Smooth muscle cell (in vitro differentiated cells): ENCODE results near the gene IFNLR1. TPM values are rescaled to one million over a fixed set of nuclear protein-coding genes. Genes with fewer than 3 reads are reported as not detected.

Experiments used
- DNase-seq: peaks from one replicate; lab custom pipeline; 2025; ENCODE audit not compliant: unreplicated experiment; lab: John Stamatoyannopoulos, UW
- H2AFZ ChIP-seq: fragments of 200-600 bp; sonication (generic); 2 replicates; pipeline ENCODE4 v1.6.0; 2016; ENCODE audit warnings: antibody characterized with exemption, low read depth, mild to moderate bottlenecking
- H3F3A ChIP-seq: fragments of 200-600 bp; sonication (generic); 2 replicates; pipeline ENCODE4 v1.6.0; 2017; ENCODE audit warnings: antibody characterized with exemption, low read depth
- H3K27ac ChIP-seq: fragments of 200-600 bp; sonication (generic); 2 replicates; pipeline ENCODE4 v1.5.1; 2016; ENCODE audit warnings: low read depth, mild to moderate bottlenecking
- H3K27me3 ChIP-seq: fragments of 200-600 bp; sonication (generic); 2 replicates; pipeline ENCODE4 v1.6.1; 2016; ENCODE audit warnings: low read depth, mild to moderate bottlenecking
- H3K36me3 ChIP-seq: fragments of 200-600 bp; sonication (generic); 2 replicates; pipeline ENCODE4 v1.5.1; 2016; ENCODE audit warnings: low read depth
- H3K4me1 ChIP-seq: fragments of 200-600 bp; sonication (generic); 2 replicates; pipeline ENCODE4 v1.5.1; 2016; ENCODE audit warnings: low read depth
- H3K4me2 ChIP-seq: fragments of 200-600 bp; sonication (generic); 2 replicates; pipeline ENCODE4 v1.6.0; 2016; ENCODE audit warnings: mild to moderate bottlenecking
- H3K4me3 ChIP-seq: fragments of 200-600 bp; sonication (generic); 2 replicates; pipeline ENCODE4 v1.5.1; 2016; ENCODE audit warnings: mild to moderate bottlenecking
- H3K79me2 ChIP-seq: fragments of 200-600 bp; sonication (generic); 2 replicates; pipeline ENCODE4 v1.6.0; 2016; ENCODE audit warnings: low read depth, mild to moderate bottlenecking
- H3K9ac ChIP-seq: fragments of 200-600 bp; sonication (generic); 2 replicates; pipeline ENCODE4 v1.6.0; 2016; ENCODE audit warnings: low read depth
- H3K9me3 ChIP-seq: fragments of 200-600 bp; sonication (generic); replicated peaks from 2 replicates; pipeline ENCODE4 v1.5.1; 2016; ENCODE audit warnings: low read depth
- H4K20me1 ChIP-seq: fragments of 200-600 bp; sonication (generic); 2 replicates; pipeline ENCODE4 v1.6.0; 2016; ENCODE audit warnings: low read depth
- CTCF ChIP-seq: fragments of 200-600 bp; sonication (generic); IDR thresholded peaks from 2 replicates; pipeline ENCODE4 v1.5.1; 2017; ENCODE audit warnings: borderline replicate concordance, mild to moderate bottlenecking, antibody characterized with exemption; ENCODE audit not compliant: insufficient read depth, poor library complexity, severe bottlenecking
- WGBS: methylation state at CpG from one replicate; pipeline ENCODE4 v1.1.7; 2016; ENCODE audit warnings: low lambda C conversion rate; 5-methylcytosine and 5-hydroxymethylcytosine counted together
- polyA plus RNA-seq: library from polyadenylated mRNA; unstranded; fragments of >200 nt; fragmentation: Nextera tagmentation; extraction: Ambion mirVana; gene quantifications from 2 replicates; pipeline ENCODE4 v1.2.1, GENCODE V29; 2016
- total RNA-seq: library from RNA; depleted of rRNA; stranded (reverse); fragments of >200 nt; gene quantifications from 2 replicates; pipeline ENCODE4 v1.2.3, GENCODE V29; 2014

The IFNLR1 gene
- total and polyA plus RNA-seq, 2 experiments from 2014 or later = 0.25 to 0.67 TPM

GRCh38 chr1:24119859-24120756 is 67.0 kb downstream of the IFNLR1 start:
- Histone ChIP-seq H3K27ac (peak overlapping the region; percentile 16), H3K36me3 (no peaks in the 10 kb centered on the region), H3K9me3 (no peaks in the 10 kb centered on the region)

GRCh38 chr1:24119489-24119858 is 67.6 kb downstream of the IFNLR1 start:
- no peaks in the 10 kb centered on the region for H3K4me1 ChIP-seq
- H3K27ac ChIP-seq = no peak overlapping the region
- no peaks in the 10 kb centered on the region for H3K36me3 ChIP-seq
- no peak overlapping the region for H2AFZ ChIP-seq
- no peaks in the 10 kb centered on the region for H4K20me1 ChIP-seq
- no peak overlapping the region for H3K4me2 ChIP-seq
- H3K4me3 ChIP-seq = no peak overlapping the region
- DNase-seq = no peak
- no peaks in the 10 kb centered on the region for H3F3A ChIP-seq
- WGBS = 86% methylated on average over 5 of the region's 5 CpGs
- TF ChIP-seq CTCF = no peak
- no peaks in the 10 kb centered on the region for H3K27me3 ChIP-seq
- H3K9ac ChIP-seq = no peak overlapping the region
- no peaks in the 10 kb centered on the region for H3K79me2 ChIP-seq
- H3K9me3 ChIP-seq = no peaks in the 10 kb centered on the region

More at GRCh38 chr1:24119859-24120756, 67.0 kb downstream of the IFNLR1 start:
- H4K20me1 ChIP-seq = no peaks in the 10 kb centered on the region
- 60% methylated on average over 17 of the region's 17 CpGs for WGBS
- no peaks in the 10 kb centered on the region for H3F3A ChIP-seq
- no peak overlapping the region for H2AFZ ChIP-seq
- H3K27me3 ChIP-seq = no peaks in the 10 kb centered on the region
- no peak for TF ChIP-seq CTCF
- no peaks in the 10 kb centered on the region for H3K4me1 ChIP-seq
- H3K4me2 ChIP-seq = peak overlapping the region; percentile 11
- H3K4me3 ChIP-seq = no peak overlapping the region
- H3K9ac ChIP-seq = no peak overlapping the region
- H3K79me2 ChIP-seq = no peaks in the 10 kb centered on the region
- no peak for DNase-seq

GRCh38 chr1:24118410-24119242 is 68.5 kb downstream of the IFNLR1 start:
- H3K36me3 ChIP-seq = no peaks in the 10 kb centered on the region
- no peak overlapping the region for H3K9ac ChIP-seq
- TF ChIP-seq CTCF = no peak
- no peak overlapping the region for H3K4me2 ChIP-seq
- no peak for DNase-seq
- H4K20me1 ChIP-seq = no peaks in the 10 kb centered on the region
- H3K4me1 ChIP-seq = no peaks in the 10 kb centered on the region
- H3K79me2 ChIP-seq = no peaks in the 10 kb centered on the region
- no peaks in the 10 kb centered on the region for H3K27me3 ChIP-seq
- H3K27ac ChIP-seq = peak overlapping the region; percentile 7
- no peaks in the 10 kb centered on the region for H3K9me3 ChIP-seq
- no peaks in the 10 kb centered on the region for H3F3A ChIP-seq
- H2AFZ ChIP-seq = no peak overlapping the region
- no peak overlapping the region for H3K4me3 ChIP-seq
- WGBS = 94% methylated on average over 8 of the region's 8 CpGs
